GM19351 (cell line): ENCODE results near the gene MTHFD1L.
"Not testable (repeated sequence)": the region's sequence is repeated elsewhere in the genome, so short reads cannot be mapped to it uniquely, and the experiment has no call there.

Source experiments
- ATAC-seq: cut with Tn5 transposase; IDR thresholded peaks from one replicate; pipeline ENCODE4 v1.9.1; 2021; ENCODE audit warnings: mild to moderate bottlenecking, moderate library complexity; ENCODE audit not compliant: unreplicated experiment

The MTHFD1L gene

DNA sequence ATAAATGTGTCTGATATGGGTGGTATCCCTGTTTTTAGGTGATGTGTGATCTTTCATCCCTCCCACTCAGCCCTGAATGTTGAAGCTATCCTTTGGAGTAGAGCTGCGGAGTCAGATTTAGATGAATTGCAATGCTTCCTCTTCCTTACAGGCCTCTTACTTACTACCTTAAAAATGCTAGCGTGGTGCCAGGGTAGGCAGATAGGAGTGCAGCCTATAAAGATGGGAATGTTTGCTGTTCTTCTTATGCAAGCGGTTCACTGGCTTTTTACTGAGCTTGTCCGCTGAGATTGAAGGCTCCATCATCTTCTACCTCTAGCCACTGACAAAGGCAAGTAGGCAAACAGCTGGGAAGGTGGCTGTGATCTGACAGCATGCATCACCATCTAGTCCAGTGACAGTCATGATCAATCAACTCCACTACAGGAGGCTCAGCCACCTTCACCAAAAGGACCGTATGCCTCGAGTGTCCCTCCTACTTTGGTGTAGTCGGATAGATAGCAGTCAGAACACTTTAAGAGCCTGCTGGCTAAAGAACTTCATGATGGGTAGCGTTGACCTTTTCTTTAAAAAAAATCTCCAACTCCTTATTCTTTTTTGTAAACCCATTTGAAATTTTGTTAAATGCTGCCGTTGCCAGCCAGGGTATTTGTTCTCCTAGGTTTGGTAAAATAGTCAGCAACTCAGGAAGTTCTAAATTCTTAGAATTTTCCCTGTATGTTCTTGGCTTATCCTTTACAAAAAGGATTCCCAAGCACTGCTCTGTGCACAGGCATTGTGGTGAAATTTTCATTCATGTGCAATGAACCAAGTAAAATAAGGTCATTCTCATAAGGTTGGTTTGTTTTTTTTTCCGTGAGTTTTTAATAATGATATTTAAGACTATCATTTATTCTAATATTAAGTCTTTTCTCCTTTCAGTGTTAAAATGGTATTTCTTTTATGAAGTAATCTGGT lies 169.6 kb downstream of the MTHFD1L start:
- ATAC-seq: no peak

DNA sequence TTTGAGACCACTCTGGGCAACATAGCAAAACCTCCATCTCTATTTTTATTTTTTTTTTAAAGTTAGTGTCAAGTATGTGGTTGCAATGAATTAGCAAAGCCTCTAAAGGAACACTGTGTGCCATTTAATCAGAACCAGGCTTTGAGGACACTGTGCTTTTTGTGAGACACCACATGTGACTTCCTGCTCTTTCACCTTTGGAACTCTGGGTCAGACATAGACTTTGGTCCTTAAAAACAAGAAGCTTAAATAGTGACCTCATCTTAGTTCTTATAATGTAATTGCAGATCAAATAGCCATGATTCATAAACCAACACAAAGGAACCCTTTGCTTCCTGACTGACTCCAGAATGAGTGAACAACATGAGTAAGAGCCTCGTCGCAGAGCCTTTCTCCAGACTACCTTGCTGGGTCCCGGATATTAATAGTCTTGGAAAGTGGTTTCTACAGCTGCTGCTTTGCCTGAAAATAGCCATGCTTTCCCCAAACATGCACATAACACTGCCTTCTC lies 170.8 kb downstream of the MTHFD1L start:
- not testable (repeated sequence) for ATAC-seq

DNA sequence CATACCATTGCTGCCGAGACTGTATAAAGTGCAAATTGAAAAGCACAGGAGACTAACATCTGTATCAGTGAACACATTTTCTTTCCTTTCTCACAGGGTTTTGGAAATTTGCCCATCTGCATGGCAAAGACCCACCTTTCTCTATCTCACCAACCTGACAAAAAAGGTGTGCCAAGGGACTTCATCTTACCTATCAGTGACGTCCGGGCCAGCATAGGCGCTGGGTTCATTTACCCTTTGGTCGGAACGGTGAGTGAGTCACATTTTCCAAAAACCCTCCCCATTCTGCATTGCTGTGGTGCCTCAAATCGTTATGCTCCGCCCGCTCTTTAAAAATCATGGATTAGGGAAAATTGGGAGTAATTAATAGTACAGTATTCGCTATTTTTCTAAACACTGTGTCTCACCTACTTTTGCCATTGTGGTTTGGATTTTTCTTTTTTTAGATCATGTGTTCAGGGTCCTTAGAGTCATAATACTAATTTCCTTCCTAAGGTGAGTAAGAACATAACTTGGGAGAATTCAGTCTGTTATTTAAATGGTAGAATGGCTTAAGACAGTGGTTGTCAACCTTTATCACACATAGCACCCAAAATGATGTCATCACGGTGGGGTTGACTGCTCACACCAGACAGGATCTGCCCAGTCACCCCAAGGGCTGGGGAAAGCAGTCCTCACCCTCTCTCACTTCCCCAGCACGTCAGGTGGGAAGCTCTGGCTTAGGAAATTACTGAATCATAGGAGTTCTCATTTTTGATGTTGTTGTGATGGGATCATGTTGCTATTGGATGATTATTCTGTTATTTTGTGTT lies 171.6 kb downstream of the MTHFD1L start:
- no peak for ATAC-seq

DNA sequence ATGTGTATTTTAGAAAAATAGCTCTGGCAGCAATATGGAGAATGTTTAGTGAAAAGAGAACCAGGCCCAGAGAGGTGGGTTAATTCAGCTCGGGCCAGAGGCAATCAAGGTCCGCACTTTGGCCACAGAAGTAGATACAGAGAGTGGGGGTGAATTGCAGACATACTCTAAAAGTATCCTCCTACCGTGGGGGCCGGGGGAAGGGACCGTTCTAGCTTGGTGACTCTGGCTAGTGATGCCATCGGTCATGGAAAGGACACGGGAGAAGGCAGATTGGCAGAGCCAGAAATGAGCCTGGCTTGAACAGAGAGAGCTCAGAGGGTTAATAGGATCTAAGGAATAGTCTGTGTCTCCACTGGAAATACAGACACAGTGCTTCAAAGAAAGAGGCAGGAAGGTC lies 173.1 kb downstream of the MTHFD1L start:
- ATAC-seq: no peak

DNA sequence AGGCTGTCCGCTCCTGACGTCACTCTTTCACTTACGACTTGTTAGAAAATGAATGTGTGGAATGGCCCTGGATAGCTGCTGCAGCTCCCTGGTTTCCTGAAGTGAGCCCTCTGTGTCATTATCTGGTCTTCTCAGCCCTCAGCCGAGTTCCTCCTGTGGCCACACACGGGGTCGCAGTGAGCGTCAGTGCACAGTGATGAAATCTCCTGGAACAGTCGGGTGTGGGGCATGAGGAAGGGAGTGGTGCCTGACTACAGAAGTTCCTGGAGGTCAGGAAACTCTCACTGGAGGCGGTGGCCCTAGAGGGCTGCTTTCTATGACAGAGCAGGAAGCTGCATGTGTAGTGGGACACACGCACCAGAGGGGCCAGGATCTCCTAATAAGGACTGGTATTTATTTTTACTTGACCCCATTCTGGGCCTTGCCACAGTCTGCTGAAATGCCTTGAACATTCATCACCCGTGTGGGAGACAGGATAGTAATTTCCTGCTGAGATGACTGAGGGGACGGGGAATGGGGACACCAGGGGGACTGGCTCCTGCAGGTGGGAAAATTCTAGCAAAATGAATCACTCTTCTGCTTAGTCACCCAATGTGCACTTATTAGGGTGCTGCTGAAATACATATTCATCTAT lies 175.5 kb downstream of the MTHFD1L start:
- not testable (repeated sequence) for ATAC-seq

DNA sequence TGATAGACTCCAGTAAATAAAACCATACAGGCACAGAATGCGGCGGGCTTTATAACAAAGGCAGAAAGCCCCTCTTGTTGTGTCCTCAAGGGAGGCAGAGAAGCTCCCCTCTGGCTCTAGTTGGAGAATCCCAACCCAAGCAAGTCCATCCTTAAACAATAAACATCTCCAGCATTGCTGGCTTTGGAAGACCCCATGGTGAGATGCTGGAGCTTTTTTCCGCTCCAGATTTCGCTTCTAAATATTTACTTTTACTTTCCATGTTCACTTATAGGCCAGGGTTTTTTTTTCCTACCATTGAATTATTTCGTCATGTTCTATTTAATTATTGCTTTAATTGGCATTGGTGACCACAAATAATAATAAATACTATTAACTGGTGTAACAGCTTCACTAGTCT lies 176.2 kb downstream of the MTHFD1L start:
- no peak for ATAC-seq

DNA sequence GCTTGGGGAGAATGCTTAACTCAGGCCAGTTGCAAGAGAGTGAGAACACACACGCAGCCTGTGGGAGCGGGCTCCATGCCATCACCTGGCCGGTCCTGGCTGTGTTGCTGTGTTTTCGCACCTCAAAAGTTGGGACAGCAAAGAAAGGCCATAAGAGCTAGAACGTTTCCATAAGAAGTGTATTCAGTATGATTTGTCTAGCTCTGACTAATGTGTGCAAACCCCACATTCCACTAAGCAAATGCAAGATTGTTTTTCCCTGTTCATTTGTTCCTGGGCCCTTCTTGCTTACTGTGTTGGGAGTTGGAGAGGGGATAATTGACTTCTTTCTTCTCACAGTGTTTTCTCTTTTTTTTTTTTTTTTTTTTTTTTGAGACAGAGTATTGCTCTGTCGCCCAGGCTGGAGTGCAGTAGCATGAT lies 177.4 kb downstream of the MTHFD1L start:
- not testable (repeated sequence) for ATAC-seq

DNA sequence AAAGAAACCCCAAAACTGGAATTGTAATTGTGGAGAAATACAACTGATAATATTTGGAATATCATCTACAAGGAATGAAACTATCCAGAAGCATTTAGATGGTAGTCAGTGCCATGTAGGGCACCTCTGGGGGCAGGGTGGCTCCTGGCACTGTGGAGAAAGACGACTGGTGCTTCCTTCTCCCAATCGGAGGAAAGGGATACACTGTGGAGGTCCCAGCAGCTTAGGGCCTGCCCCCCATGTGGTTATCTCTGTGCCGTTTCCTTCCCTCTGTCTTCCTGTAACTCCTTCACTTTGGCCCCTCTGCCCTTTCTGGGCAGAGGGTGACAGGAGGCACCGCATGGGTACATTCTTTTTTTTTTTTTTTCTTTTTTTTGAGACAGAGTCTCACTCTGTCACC lies 178.4 kb downstream of the MTHFD1L start:
- ATAC-seq: no peak

DNA sequence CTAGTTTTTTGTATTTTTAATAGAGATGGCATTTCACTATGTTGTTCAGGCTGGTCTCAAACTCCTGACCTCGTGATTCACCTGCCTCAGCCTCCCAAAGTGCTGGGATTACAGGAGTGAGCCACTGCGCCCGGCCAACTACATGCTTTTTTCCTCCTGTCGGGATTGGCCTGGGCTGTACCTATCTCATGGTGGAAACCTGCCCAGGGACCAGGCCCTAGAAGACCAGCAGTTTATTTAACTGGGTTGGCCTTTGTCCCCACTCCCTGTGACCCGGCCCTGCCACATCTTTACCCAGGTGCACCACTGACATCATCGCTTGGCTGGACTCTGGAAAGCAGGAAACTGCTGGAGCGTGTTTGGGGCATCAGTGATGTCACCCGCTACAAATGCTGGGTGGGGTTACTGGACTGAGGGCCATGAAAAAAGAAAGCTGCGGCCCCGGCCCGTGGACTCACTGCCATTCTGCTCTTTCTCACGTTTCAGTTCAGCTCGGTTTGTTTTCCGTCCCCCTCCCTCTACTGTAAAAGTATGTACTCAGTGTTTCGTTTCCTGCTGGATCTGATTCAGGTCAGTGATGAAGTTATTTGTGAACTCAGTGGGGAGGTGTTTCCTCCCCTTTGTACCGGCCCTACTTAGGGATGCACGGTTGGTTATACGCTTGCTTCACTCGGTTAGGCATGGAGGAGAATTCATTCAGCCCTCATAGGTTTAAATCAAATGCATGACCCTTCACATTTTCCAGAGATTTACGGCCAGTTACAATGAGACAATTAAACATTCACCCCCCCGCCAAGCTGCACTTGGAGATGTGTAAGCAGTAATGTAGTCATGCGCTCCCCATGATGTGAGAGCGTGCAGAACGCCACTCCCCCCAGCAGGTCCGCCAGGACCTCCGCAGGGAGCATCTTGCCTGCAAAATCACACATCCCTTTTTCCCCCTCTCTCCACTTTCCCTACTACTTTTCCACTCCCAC lies 179.3 kb downstream of the MTHFD1L start:
- no peak for ATAC-seq

DNA sequence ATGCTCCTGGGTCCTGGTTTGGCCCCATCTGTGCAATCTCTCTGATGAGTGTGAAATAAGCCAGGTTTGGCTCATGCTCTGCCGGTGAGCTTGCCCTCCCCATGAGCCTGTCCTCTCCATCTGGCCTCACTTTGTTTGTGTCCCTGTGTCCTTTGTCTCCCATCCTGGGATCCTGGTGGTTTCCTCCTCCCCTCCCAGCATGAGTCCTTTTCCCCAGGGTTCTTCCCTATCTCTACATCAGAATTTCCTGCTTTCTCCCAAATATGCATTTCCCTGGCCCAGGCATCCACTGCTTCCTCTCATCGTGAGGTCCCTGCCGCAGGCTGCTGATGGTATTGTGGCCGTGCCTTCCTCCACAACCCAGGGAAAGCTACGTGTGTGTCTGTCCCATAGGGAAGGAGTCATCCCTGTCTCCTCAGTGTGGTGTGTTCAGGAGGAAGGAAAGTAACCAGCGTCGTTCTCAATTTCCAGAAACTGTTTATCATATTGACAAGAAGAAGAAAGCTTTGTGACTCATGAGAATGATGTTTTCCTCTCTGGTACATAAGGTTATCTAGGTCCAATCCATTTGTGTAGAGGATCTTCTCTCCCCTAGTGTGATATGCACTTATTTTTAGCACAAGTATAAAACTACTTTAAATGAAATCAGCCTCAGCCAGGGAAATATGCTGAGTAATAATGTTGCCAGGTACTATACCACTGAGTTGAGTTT lies 180.2 kb downstream of the MTHFD1L start:
- not testable (repeated sequence) for ATAC-seq

DNA sequence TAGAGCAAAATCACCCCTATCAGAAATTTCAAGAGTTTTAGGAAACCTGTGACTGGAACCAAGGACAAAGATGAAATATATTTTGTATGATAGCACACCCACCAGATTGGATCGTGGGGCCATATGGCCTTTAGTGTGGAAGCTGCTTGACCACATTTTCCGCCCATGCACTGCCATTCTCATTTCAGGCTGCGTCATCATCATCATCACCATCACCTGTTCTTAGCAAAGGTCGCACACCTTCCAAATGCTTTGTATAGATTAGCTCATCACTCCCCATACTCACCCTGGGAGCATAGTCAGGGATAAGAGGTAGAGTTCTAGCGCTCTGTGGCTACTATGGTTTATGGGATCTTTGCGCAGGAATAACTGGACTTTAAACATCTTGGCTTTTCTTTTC lies 185.7 kb downstream of the MTHFD1L start:
- ATAC-seq: no peak

DNA sequence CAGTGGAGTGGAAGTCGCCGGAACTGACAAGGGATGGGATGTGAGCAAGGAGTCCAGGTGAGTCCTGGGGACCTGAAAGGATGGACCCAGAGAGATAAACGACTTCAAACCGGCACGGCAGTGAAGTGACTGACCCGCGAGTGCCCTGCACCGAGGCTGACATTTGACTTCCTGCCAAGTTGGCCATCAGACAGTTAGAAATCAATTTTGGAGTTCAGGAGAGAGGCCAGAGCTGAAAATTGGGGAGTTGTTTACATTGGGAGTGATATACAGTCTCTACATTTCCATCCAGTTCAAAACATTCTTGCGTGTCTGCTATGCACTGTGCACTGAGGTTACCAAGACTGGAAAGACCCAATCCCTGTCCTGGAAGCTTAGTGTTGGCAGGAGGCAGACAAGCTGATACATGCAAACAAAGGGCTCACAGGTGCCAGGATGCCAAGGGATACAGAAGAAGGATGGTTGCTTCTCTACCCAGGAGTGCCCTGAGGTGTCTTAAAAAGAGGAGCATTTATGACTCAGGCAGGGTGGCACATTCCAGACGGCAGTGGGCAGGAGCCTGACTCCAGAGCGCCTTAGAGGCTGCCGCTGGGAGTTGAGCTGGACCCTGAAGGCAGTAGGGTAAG lies 186.6 kb downstream of the MTHFD1L start:
- ATAC-seq: no peak

DNA sequence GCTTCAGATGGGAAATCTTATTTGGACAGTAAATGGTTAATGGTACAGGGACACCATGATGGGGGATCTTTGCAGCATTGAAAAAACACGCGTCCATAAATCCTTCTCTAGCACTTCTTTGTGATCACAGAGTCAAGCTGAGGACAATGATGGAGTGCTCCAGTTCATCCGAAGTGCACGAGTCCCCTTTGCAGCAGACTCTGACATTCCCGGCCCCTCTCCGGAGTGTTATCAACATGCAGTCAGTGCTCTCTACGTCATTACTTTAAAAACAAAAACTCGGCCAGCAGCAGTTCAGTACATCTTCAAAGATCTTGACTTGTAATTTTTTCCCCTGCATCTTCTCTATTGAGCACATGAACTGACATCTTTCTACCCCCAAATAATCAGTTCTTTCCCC lies 188.8 kb downstream of the MTHFD1L start:
- no peak for ATAC-seq

DNA sequence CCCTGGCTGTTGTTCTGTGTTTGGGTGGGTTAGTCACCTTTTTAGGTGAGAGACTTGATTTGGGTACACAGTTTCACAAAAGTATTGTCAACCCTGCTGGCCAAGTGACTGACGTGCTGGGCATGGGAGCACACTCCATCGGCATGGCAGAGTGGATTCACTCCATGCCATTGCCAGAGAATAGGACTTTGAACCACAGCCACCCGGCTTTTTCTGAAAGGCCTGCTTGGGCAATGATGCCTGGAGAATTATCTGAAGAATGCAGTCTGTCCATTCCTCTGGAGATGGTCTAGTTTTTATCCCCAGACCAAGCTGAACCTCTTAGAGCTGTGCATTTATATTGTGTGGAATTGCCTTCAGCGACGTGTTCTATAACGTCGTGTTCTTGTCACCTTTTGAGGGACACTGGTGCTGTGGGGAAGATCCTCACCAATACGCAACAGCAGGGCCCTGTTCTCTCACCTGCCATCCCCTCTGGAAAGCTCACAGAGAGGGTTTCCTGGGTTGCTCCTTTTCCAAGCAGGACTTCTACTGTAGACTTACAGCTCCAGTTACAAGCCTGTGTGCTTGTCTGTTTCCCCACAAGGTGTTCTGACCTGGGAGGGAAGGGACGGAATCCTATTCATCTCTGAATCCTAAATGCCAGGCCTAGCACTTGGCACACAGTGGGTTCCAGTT lies 190.9 kb downstream of the MTHFD1L start:
- ATAC-seq: no peak

DNA sequence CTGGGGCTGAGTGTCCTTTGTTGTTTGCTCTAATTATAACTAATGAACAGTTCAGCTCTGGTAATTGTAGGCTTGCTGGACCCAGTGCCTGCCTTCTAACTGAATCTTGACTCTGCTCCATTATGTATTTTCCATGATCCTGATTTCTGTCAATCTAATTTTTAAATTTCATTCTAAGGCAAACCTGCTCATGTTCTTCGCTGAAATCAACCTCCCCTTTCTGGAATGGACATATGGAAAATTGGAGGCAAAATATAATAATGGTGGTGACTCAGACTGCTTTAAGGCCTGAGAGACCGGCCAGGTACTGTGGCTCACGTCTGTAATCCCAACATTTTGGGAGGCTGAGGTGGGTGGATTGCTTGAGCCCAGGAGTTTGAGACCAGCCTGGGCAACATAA lies 191.6 kb downstream of the MTHFD1L start:
- no peak for ATAC-seq

DNA sequence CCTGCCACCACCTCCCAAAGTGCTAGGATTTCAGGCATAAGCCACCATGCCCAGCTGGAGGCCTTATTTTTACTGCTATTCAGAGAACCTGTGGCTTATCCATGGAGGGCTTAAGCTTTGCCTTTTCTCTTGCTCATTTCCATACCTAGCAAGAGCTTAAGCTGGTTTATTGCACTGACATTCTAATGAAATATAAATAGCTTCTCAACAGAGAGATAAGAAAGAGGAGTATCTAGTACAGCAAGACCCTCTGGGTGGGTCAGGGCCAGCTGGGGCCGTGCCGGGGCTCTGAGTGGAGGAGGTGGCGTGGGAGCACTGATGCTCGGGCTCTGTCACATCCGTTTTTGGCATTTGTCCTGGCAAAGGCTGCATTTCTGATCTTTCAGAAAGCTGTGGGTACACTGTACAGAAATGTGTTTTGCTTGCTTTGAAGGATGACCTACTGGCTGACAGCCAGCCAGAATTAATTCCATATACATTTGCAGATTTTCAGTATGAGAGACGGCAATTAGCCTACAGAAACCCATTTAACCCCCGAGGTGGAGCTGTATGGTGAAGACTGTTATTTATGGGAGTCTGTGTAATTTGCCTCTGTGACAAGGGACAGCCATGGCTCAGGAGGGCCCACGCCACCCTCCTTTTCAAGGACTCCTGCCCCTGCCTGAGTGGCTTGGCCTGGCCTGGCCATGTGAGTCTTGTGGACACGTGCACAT lies 192.7 kb downstream of the MTHFD1L start:
- ATAC-seq: no peak

DNA sequence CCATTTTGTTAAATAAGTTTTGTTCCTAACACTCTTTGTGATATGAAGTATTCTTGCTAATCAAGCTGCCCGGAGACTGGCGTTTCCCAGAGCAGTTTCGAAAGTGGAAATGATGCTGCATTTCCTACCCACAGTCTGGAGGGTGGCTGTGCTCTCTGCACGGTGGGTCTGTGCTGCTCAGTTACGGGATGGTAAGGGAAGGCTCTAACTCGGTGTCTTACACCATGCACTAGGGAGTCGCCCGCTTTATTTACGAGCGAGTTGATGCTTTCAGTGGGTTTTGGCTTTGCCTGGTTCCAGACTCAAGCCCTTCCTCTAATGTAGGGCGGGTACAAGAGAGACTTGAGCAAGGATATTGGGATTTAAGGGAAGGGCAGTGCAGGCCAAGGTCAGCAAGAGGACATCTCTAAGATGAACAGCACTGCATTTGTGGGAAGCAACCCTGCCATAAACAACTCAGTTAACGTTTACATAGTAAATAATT lies 194.2 kb downstream of the MTHFD1L start:
- ATAC-seq: no peak
